Measurements from ENCODE around the gene AFAP1. TPM values are rescaled to one million over a fixed set of nuclear protein-coding genes. Genes with fewer than 3 reads are reported as not detected.
"Not testable (repeated sequence)": the region's sequence is repeated elsewhere in the genome, so short reads cannot be mapped to it uniquely, and the experiment has no call there.

The AFAP1 gene
- total RNA-seq, 5 donors from 2014 or later (not counting 1 experiment from before 2014, with no cell fraction given), result 4.8 to 34.8 (median 20.3) TPM

DNA sequence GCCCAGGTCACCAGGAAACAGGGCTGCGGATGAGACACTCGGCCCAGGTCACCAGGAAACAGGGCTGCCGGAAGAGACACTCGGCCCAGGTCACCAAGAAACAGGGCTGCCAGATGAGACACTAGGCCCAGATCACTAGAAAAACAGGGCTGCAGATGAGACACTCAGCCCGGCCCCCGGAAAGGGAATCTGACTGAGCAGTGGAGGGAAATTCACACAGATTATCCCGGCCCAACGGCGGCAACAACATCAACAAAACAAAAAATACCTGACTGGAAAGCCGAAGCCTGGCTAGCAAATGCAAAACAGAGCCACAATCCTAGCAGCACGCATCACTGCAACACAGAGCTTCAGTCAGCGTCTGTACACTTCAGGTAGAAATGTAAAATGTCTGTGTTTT lies 20.7 kb downstream of the AFAP1 start:
- no peak overlapping the region for H3K27ac Mint-ChIP-seq
- CTCF ChIA-PET, result no interaction called here
- H3K9me3 ChIP-seq, result no peaks in the 10 kb centered on the region
- peaks cover 8% of the 10 kb centered on the region for H3K36me3 Mint-ChIP-seq
- H3K27me3 Mint-ChIP-seq, result peaks cover 0 to 19% of the 10 kb centered on the region in 2 donors
- H3K27ac ChIP-seq (ENCODE audit: low read length), result no peak overlapping the region
- H3K9me3 Mint-ChIP-seq, result no peaks in the 10 kb centered on the region
- H3K4me1 Mint-ChIP-seq, result peaks cover 0 to 30% (median 27%) of the 10 kb centered on the region in 3 donors
- H3K27me3 ChIP-seq (replicated peaks in 1 of 2; ENCODE audit: control insufficient read depth in 2 of 2, extremely low read depth in 1 of 2, insufficient read depth in 2 of 2, low read length in 1 of 2), result peaks cover 0 to 2% of the 10 kb centered on the region in 2 experiments
- WGBS (ENCODE audit: insufficient coverage), result 82% methylated on average over 7 of the region's 12 CpGs
- no peaks in the 10 kb centered on the region for H3K36me3 ChIP-seq (ENCODE audit: control insufficient read depth in 2 of 2, extremely low read depth in 1 of 2, insufficient read depth in 1 of 2, low read length in 1 of 2)
- ATAC-seq (replicated peaks in 1 of 4), result no peak
- no peak for DNase-seq
- H3K4me3 ChIP-seq (ENCODE audit: control insufficient read depth in 1 of 2, extremely low read depth in 1 of 2, low read length in 1 of 2), result no peak overlapping the region
- POLR2A ChIA-PET, result interaction anchor here in 1 of 2 donors (0.6 kb wide), 1 partner anchor 18 kb away, joined by 3 read pairs; no protein-coding TSS in a partner anchor
- H3K4me3 Mint-ChIP-seq, result no peak overlapping the region
- peaks cover 0 to 5% of the 10 kb centered on the region in 2 experiments for H3K4me1 ChIP-seq (ENCODE audit: control insufficient read depth in 1 of 2, extremely low read depth in 1 of 2, insufficient read depth in 2 of 2, low read length in 2 of 2)

GRCh38 chr4:7918187-7918586 lies 21.5 kb downstream of the AFAP1 start:
- H3K27me3 Mint-ChIP-seq, result peaks cover 0 to 19% of the 10 kb centered on the region in 2 donors
- CTCF ChIA-PET; H3K4me3 Mint-ChIP-seq; H3K9me3 ChIP-seq; H3K27ac Mint-ChIP-seq; H3K27me3 ChIP-seq (replicated peaks in 1 of 2; ENCODE audit: control insufficient read depth in 2 of 2, extremely low read depth in 1 of 2, insufficient read depth in 2 of 2, low read length in 1 of 2); H3K4me3 ChIP-seq (ENCODE audit: control insufficient read depth in 1 of 2, extremely low read depth in 1 of 2, low read length in 1 of 2); H3K4me1 ChIP-seq (ENCODE audit: control insufficient read depth in 1 of 2, extremely low read depth in 1 of 2, insufficient read depth in 2 of 2, low read length in 2 of 2); POLR2A ChIA-PET; ATAC-seq (replicated peaks in 1 of 4); H3K9me3 Mint-ChIP-seq; H3K36me3 Mint-ChIP-seq; H3K36me3 ChIP-seq (ENCODE audit: control insufficient read depth in 2 of 2, extremely low read depth in 1 of 2, insufficient read depth in 1 of 2, low read length in 1 of 2); DNase-seq; H3K27ac ChIP-seq (ENCODE audit: low read length): not testable (repeated sequence)
- WGBS (ENCODE audit: insufficient coverage), result 95% methylated on average over 13 of the region's 18 CpGs
- H3K4me1 Mint-ChIP-seq, result peaks cover 0 to 30% (median 25%) of the 10 kb centered on the region in 3 donors

DNA sequence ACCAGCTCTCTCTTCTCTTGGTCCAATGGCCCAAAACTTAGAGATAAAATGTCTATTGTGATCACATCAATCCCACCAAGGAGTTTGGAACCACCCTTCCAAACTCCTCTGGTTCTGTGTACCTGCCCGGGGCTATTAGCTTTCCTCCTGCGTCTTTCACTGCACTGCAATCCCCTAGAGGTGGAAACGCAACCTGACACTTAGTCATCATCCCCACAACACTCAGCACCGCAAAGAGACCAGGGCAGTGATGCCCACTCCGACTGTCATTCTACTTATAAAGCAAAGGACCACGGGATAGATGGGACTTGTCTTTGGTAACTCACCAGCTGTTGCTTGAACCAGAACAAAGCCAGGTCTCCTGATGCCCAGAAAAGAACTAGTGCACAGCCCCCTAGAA lies 22.0 kb downstream of the AFAP1 start:
- no peak overlapping the region for H3K4me3 Mint-ChIP-seq
- no peak overlapping the region for H3K27ac Mint-ChIP-seq
- no peak overlapping the region for H3K27ac ChIP-seq (ENCODE audit: low read length)
- H3K36me3 ChIP-seq (ENCODE audit: control insufficient read depth in 2 of 2, extremely low read depth in 1 of 2, insufficient read depth in 1 of 2, low read length in 1 of 2), result no peaks in the 10 kb centered on the region
- POLR2A ChIA-PET, result no interaction called here
- DNase-seq (no peak), ATAC-seq (replicated peaks in 1 of 4) (no peak)
- no peak overlapping the region for H3K4me3 ChIP-seq (ENCODE audit: control insufficient read depth in 1 of 2, extremely low read depth in 1 of 2, low read length in 1 of 2)
- no peaks in the 10 kb centered on the region for H3K9me3 ChIP-seq
- peaks cover 0 to 2% of the 10 kb centered on the region in 2 experiments for H3K27me3 ChIP-seq (replicated peaks in 1 of 2; ENCODE audit: control insufficient read depth in 2 of 2, extremely low read depth in 1 of 2, insufficient read depth in 2 of 2, low read length in 1 of 2)
- H3K27me3 Mint-ChIP-seq, result peaks cover 0 to 19% of the 10 kb centered on the region in 2 donors
- WGBS (ENCODE audit: insufficient coverage), result 87% methylated on average over 3 of the region's 6 CpGs
- peaks cover 0 to 5% of the 10 kb centered on the region in 2 experiments for H3K4me1 ChIP-seq (ENCODE audit: control insufficient read depth in 1 of 2, extremely low read depth in 1 of 2, insufficient read depth in 2 of 2, low read length in 2 of 2)
- CTCF ChIA-PET, result no interaction called here
- peaks cover 0 to 30% (median 25%) of the 10 kb centered on the region in 3 donors for H3K4me1 Mint-ChIP-seq
- H3K36me3 Mint-ChIP-seq, result peaks cover 8% of the 10 kb centered on the region
- no peaks in the 10 kb centered on the region for H3K9me3 Mint-ChIP-seq

- H3K27ac Mint-ChIP-seq, result no peak overlapping the region
- peaks cover 0 to 39% (median 31%) of the 10 kb centered on the region in 3 donors for H3K4me1 Mint-ChIP-seq
- POLR2A ChIA-PET, result no interaction called here
Observed at GRCh38 chr4:7915875-7916242, 23.8 kb downstream of the AFAP1 start.

DNA sequence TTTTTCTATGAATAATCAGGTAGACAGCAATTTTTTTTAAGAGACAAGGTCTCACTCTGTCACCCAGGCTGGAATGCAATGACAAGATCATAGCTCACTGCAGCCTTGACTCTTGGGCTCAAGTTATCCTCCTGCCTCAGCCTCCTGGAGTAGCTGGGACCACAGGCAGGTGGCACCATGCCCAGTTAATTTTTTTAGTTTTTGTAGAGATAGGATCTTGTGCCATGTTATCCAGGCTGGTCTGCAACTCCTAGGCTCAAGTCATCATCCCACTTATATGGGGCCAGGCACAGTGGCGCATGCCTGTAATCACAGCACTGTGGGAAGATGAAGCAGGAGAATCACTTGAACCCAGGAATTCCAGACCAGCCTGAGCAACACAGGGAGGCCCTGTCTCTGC lies 26.8 kb downstream of the AFAP1 start:
- ChIA-PET POLR2A (interaction anchor here in 1 of 2 donors (0.9 kb wide), 1 partner anchor 25 kb away, joined by 3 read pairs; no protein-coding TSS in a partner anchor), CTCF (interaction anchor here in 1 of 2 donors (0.7 kb wide), 1 partner anchor 67 kb away, joined by 9 read pairs; no protein-coding TSS in a partner anchor)
- Histone ChIP-seq H3K27ac (ENCODE audit: low read length) (no peak overlapping the region), H3K9me3 (no peaks in the 10 kb centered on the region), H3K4me1 (ENCODE audit: control insufficient read depth in 1 of 2, extremely low read depth in 1 of 2, insufficient read depth in 2 of 2, low read length in 2 of 2) (peaks cover 0 to 17% of the 10 kb centered on the region in 2 experiments), H3K36me3 (ENCODE audit: control insufficient read depth in 2 of 2, extremely low read depth in 1 of 2, insufficient read depth in 1 of 2, low read length in 1 of 2) (no peaks in the 10 kb centered on the region), H3K27me3 (replicated peaks in 1 of 2; ENCODE audit: control insufficient read depth in 2 of 2, extremely low read depth in 1 of 2, insufficient read depth in 2 of 2, low read length in 1 of 2) (peaks cover 0 to 4% of the 10 kb centered on the region in 2 experiments), H3K4me3 (ENCODE audit: control insufficient read depth in 1 of 2, extremely low read depth in 1 of 2, low read length in 1 of 2) (no peak overlapping the region)
- Mint-ChIP-seq H3K4me3 (no peak overlapping the region), H3K4me1 (peaks cover 9 to 58% (median 52%) of the 10 kb centered on the region in 3 donors), H3K27ac (no peak overlapping the region), H3K36me3 (peaks cover 10% of the 10 kb centered on the region), H3K9me3 (no peaks in the 10 kb centered on the region), H3K27me3 (peaks cover 0 to 17% of the 10 kb centered on the region in 2 donors)
- WGBS (ENCODE audit: insufficient coverage), result 83% methylated on average over 1 of the region's 1 CpG
- ATAC-seq (replicated peaks in 1 of 4), result no peak
- no peak for DNase-seq

More at GRCh38 chr4:7915875-7916242, 23.8 kb downstream of the AFAP1 start:
- Histone ChIP-seq H3K4me3 (ENCODE audit: control insufficient read depth in 1 of 2, extremely low read depth in 1 of 2, low read length in 1 of 2) (no peak overlapping the region), H3K36me3 (ENCODE audit: control insufficient read depth in 2 of 2, extremely low read depth in 1 of 2, insufficient read depth in 1 of 2, low read length in 1 of 2) (no peaks in the 10 kb centered on the region), H3K9me3 (no peaks in the 10 kb centered on the region), H3K27ac (ENCODE audit: low read length) (no peak overlapping the region), H3K27me3 (replicated peaks in 1 of 2; ENCODE audit: control insufficient read depth in 2 of 2, extremely low read depth in 1 of 2, insufficient read depth in 2 of 2, low read length in 1 of 2) (peaks cover 0 to 2% of the 10 kb centered on the region in 2 experiments), H3K4me1 (ENCODE audit: control insufficient read depth in 1 of 2, extremely low read depth in 1 of 2, insufficient read depth in 2 of 2, low read length in 2 of 2) (peaks cover 0 to 9% of the 10 kb centered on the region in 2 experiments)
- H3K4me3 Mint-ChIP-seq, result no peak overlapping the region
- 35% methylated on average over 3 of the region's 6 CpGs for WGBS (ENCODE audit: insufficient coverage)
- H3K9me3 Mint-ChIP-seq, result no peaks in the 10 kb centered on the region
- peaks cover 0 to 19% of the 10 kb centered on the region in 2 donors for H3K27me3 Mint-ChIP-seq
- CTCF ChIA-PET, result no interaction called here
- ATAC-seq (replicated peaks in 1 of 4), result no peak
- DNase-seq, result no peak
- peaks cover 13% of the 10 kb centered on the region for H3K36me3 Mint-ChIP-seq

DNA sequence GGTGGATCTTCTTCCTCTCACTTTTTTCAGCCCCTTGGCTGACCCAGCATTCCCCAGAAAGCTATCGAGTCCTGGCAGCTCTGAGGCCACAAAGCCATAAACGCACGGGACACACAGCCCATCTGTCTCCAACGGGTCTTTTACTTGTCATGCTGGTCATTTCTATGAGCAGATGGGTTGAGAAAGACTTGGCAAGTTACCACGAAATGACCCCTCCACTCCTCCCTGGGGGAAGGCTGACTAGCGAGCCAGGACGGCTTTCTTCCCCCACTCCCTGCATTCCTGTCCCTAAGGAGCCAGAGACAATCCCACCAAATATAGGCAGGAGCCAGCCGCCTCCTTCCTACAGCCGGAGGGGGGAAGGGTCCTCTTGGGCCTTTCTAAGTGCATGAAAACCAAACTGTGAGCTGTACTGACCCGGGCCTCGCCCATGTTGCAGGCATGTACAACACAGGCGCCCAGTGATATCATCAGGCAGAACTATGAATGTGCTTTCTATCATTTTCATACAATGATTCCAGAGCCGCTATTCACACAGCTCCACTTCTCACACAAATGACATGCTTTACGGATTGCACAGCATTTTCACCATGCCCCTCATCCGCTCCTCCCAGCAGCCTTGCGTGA lies 28.6 kb downstream of the AFAP1 start:
- Histone ChIP-seq H3K36me3 (ENCODE audit: control insufficient read depth in 2 of 2, extremely low read depth in 1 of 2, insufficient read depth in 1 of 2, low read length in 1 of 2) (no peaks in the 10 kb centered on the region), H3K4me1 (ENCODE audit: control insufficient read depth in 1 of 2, extremely low read depth in 1 of 2, insufficient read depth in 2 of 2, low read length in 2 of 2) (peaks cover 0 to 17% of the 10 kb centered on the region in 2 experiments), H3K27ac (ENCODE audit: low read length) (no peak overlapping the region), H3K27me3 (replicated peaks in 1 of 2; ENCODE audit: control insufficient read depth in 2 of 2, extremely low read depth in 1 of 2, insufficient read depth in 2 of 2, low read length in 1 of 2) (peaks cover 0 to 4% of the 10 kb centered on the region in 2 experiments), H3K9me3 (no peaks in the 10 kb centered on the region), H3K4me3 (ENCODE audit: control insufficient read depth in 1 of 2, extremely low read depth in 1 of 2, low read length in 1 of 2) (no peak overlapping the region)
- peaks cover 9 to 49% (median 40%) of the 10 kb centered on the region in 3 donors for H3K4me1 Mint-ChIP-seq
- no peak for ATAC-seq (replicated peaks in 1 of 4)
- CTCF ChIA-PET, result no interaction called here
- POLR2A ChIA-PET, result no interaction called here
- DNase-seq, result no peak
- H3K27me3 Mint-ChIP-seq, result peaks cover 0 to 8% of the 10 kb centered on the region in 2 donors
- H3K4me3 Mint-ChIP-seq, result no peak overlapping the region
- no peaks in the 10 kb centered on the region for H3K9me3 Mint-ChIP-seq
- peaks cover 5% of the 10 kb centered on the region for H3K36me3 Mint-ChIP-seq
- H3K27ac Mint-ChIP-seq, result no peak overlapping the region
- WGBS (ENCODE audit: insufficient coverage), result 85% methylated on average over 7 of the region's 16 CpGs
